A549 (cell line): ENCODE measurements around the gene ERMN. TPM values are rescaled to one million over a fixed set of nuclear protein-coding genes. Genes with fewer than 3 reads are reported as not detected.

Source experiments
- ATAC-seq, 2 experiments: fragments of 200-7000 bp in 1 of 2; fragments of >200 bp in 1 of 2; cut with Nextera tagmentation in 1 of 2; cut with Tn5 transposase in 1 of 2; 3 replicates each; pipeline versions ENCODE4 v1.8.0 to v1.9.1; 2018 to 2020; ENCODE audit warnings: mild to moderate bottlenecking in 1 of 2, moderate library complexity in 1 of 2
- CTCF ChIA-PET: fragments of 300-600 bp; sonication (Branson Sonifier 250); formaldehyde crosslinking; extraction: SDS; loops from one replicate; lab custom pipeline; 2021; ENCODE audit warnings: antibody characterized with exemption, inconsistent platforms; lab: Yijun Ruan, JAX
- POLR2A ChIA-PET: fragments of 350-600 bp; formaldehyde crosslinking; extraction: SDS; loops from one replicate; lab custom pipeline; 2021; ENCODE audit warnings: antibody characterized with exemption, inconsistent platforms; lab: Yijun Ruan, JAX
- DNase-seq, 2 experiments: peaks; one replicate each; pipeline versions ENCODE4 v3.0.0 to v3.0.0-alpha.2; 2011 to 2016; ENCODE audit warnings: low read depth in 1 of 2, low spot score in 1 of 2
- FAIRE-seq: peaks from 2 replicates; lab custom pipeline; 2011; peaks lifted over from hg19 to GRCh38; lab: Jason Lieb, UNC
- H3K27ac ChIP-seq, 2 experiments: fragments of >200 bp; sonication (Bioruptor Twin); formaldehyde crosslinking; 3 replicates each; pipeline ENCODE4 v1.5.1; 2016 to 2017
- H3K4me1 ChIP-seq: fragments of >200 bp; sonication (Bioruptor Twin); formaldehyde crosslinking; 3 replicates; pipeline ENCODE4 v1.6.1; 2016
- H3K4me2 ChIP-seq: fragments of >200 bp; sonication (Bioruptor Twin); formaldehyde crosslinking; 3 replicates; pipeline ENCODE4 v1.6.1; 2016
- H3K4me3 ChIP-seq: fragments of >200 bp; sonication (Bioruptor Twin); formaldehyde crosslinking; 3 replicates; pipeline ENCODE4 v1.5.1; 2016
- H3K9me3 ChIP-seq: fragments of >200 bp; sonication (Bioruptor Twin); formaldehyde crosslinking; 3 replicates; pipeline ENCODE4 v1.6.1; 2016
- ATOH8 ChIP-seq: fragments of 250-450 bp; sonication (Bioruptor Pico); IDR thresholded peaks from 2 replicates; pipeline ENCODE4 v1.5.0; 2020; ENCODE audit warnings: low read depth, mild to moderate bottlenecking, moderate library complexity
- BHLHE40 ChIP-seq: IDR thresholded peaks from 2 replicates; pipeline ENCODE4 v1.6.1; 2012; ENCODE audit warnings: low read depth, low read length, inconsistent platforms
- CTCF ChIP-seq: fragments of >200 bp; sonication (Bioruptor Twin); formaldehyde crosslinking; IDR thresholded peaks from 3 replicates; pipeline ENCODE4 v1.5.1; 2016
- ESRRA ChIP-seq: fragments of 150-350 bp; IDR thresholded peaks from 2 replicates; pipeline ENCODE4 v1.6.1; 2014; ENCODE audit warnings: mild to moderate bottlenecking, low read length, borderline replicate concordance
- FOSB ChIP-seq: fragments of 250-450 bp; sonication (Bioruptor Pico); IDR thresholded peaks from 2 replicates; pipeline ENCODE4 v1.5.0; 2020; ENCODE audit warnings: mild to moderate bottlenecking, moderate library complexity
- GATA3 ChIP-seq: IDR thresholded peaks from 2 replicates; pipeline ENCODE4 v1.6.1; 2012; ENCODE audit warnings: borderline replicate concordance
- HEYL ChIP-seq: fragments of 250-450 bp; sonication (Bioruptor Pico); IDR thresholded peaks from 2 replicates; pipeline ENCODE4 v1.8.0; 2021; ENCODE audit warnings: mild to moderate bottlenecking, moderate library complexity
- HMGXB4 ChIP-seq: fragments of 250-450 bp; sonication (Bioruptor Pico); IDR thresholded peaks from 2 replicates; pipeline ENCODE4 v1.5.0; 2021; ENCODE audit warnings: mild to moderate bottlenecking, moderate library complexity, borderline replicate concordance
- HOXA7 ChIP-seq: fragments of 250-450 bp; sonication (Bioruptor Pico); IDR thresholded peaks from 2 replicates; pipeline ENCODE4 v1.5.0; 2020; ENCODE audit warnings: mild to moderate bottlenecking, moderate library complexity
- MAX ChIP-seq: IDR thresholded peaks from 2 replicates; pipeline ENCODE4 v1.6.1; 2012
- NPAS2 ChIP-seq: fragments of 250-450 bp; sonication (Bioruptor Pico); IDR thresholded peaks from 2 replicates; pipeline ENCODE4 v1.8.0; 2022; ENCODE audit warnings: mild to moderate bottlenecking, moderate library complexity, borderline replicate concordance
- NR3C1 ChIP-seq: fragments of >200 bp; sonication (Bioruptor Twin); formaldehyde crosslinking; IDR thresholded peaks from 3 replicates; pipeline ENCODE4 v1.6.1; 2017
- POLR2AphosphoS2 ChIP-seq: conservative IDR thresholded peaks from 2 replicates; pipeline ENCODE4 v1.6.1; 2012; ENCODE audit warnings: low read length, improper control_type of control experiment, inconsistent platforms
- RAD21 ChIP-seq, 2 experiments: fragments of >200 bp in 1 of 2; sonication (Bioruptor Twin) in 1 of 2; formaldehyde crosslinking in 1 of 2; IDR thresholded peaks in 1 of 2; conservative IDR thresholded peaks in 1 of 2; 2 replicates in 1 of 2; 3 replicates in 1 of 2; pipeline ENCODE4 v1.6.1; 2012 to 2018; ENCODE audit warnings: inconsistent platforms in 1 of 2
- RCOR1 ChIP-seq: fragments of 150-350 bp; IDR thresholded peaks from 2 replicates; pipeline ENCODE4 v1.6.1; 2014; ENCODE audit warnings: antibody characterized with exemption, low read length, low read depth
- RFX5 ChIP-seq: fragments of 450-650 bp; IDR thresholded peaks from 2 replicates; pipeline ENCODE4 v1.7.1; 2014; ENCODE audit warnings: antibody characterized with exemption, mild to moderate bottlenecking, moderate library complexity
- RNF2 ChIP-seq: fragments of 200-600 bp; sonication (generic); IDR thresholded peaks from 2 replicates; pipeline ENCODE4 v1.6.1; 2016; ENCODE audit warnings: low read depth, mild to moderate bottlenecking, antibody characterized with exemption, moderate library complexity, borderline replicate concordance
- TP53 ChIP-seq: fragments of 250-450 bp; sonication (Bioruptor Pico); IDR thresholded peaks from 2 replicates; pipeline ENCODE4 v1.5.0; 2021; ENCODE audit warnings: mild to moderate bottlenecking, moderate library complexity
- ZFP36 ChIP-seq: fragments of 450-650 bp; IDR thresholded peaks from 2 replicates; pipeline ENCODE4 v1.6.1; 2014; ENCODE audit warnings: borderline replicate concordance; ENCODE audit not compliant: partially characterized antibody
- ZNF302 ChIP-seq: fragments of 250-450 bp; sonication (Bioruptor Pico); IDR thresholded peaks from 2 replicates; pipeline ENCODE4 v1.9.0; 2021; ENCODE audit warnings: inconsistent platforms, mild to moderate bottlenecking, moderate library complexity
- ZSCAN20 ChIP-seq: fragments of 250-450 bp; sonication (Bioruptor Pico); IDR thresholded peaks from 2 replicates; pipeline ENCODE4 v1.8.0; 2022; ENCODE audit warnings: mild to moderate bottlenecking, moderate library complexity
- WGBS: methylation state at CpG from one replicate; pipeline ENCODE4 v1.1.6; 2017; ENCODE audit errors: missing lambda C conversion rate; 5-methylcytosine and 5-hydroxymethylcytosine counted together
- polyA plus RNA-seq, 4 experiments: library from polyadenylated mRNA; depleted of rRNA in 3 of 4; stranded (reverse); fragments of >200 nt; fragmentation: RNase III in 1 of 4; extraction: RNeasy Plus Mini Kit Qiagen cat#74134 plus additional on column Dnase treatment in 1 of 4; gene quantifications; 2 replicates in 3 of 4; 3 replicates in 1 of 4; pipeline ENCODE4 v1.2.3, GENCODE V29; 2011 to 2017
- TF ChIP-seq, protein P1 (sequence below): fragments of 450-650 bp; IDR thresholded peaks from 2 replicates; pipeline ENCODE4 v1.6.1; 2014; ENCODE audit warnings: antibody characterized with exemption

ERMN gene
- polyA plus RNA-seq, 2 of the 4 experiments (the other 2 are of a cell fraction): not detected

DNA sequence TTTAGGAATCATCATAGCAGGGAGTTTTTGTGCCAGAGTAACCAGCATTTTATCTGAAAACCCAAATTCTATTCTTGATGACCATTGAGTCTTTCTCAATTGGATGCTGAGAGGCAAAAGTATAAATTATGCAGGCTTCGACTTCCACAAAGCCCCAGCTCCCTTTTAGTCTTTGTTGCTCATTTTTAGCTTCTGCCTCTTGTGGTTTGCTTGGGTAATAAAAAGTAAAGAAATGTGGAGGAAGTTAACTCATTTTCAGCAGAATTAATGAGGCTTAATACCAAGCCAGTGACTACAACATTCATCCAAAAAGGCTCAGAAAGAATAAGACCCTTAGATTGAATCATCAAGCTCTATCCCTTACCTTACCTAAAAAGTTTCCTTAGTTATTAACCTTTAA is 18.6 kb downstream of the ERMN start:
- no peak overlapping the region for H3K4me2 ChIP-seq
- POLR2A ChIA-PET: no interaction called here
- H3K27ac ChIP-seq: no peak overlapping the region
- H3K4me3 ChIP-seq: no peak overlapping the region
- H3K4me1 ChIP-seq: no peaks in the 10 kb centered on the region
- ATAC-seq (peak in 1 of 2 experiments; percentile 32; a peak in 1 of 6 replicates), FAIRE-seq (no peak), DNase-seq (no peak)
- CTCF ChIA-PET: interaction anchor here (0.8 to 4.6 kb wide), 3 partner anchors 11 to 29 kb away, joined by 3 to 26 read pairs (median 7); no protein-coding TSS in a partner anchor
- TF ChIP-seq ZSCAN20 (no peak), HEYL (CRISPR knock-in tag) (no peak), ATOH8 (no peak), RAD21 (conservative IDR thresholded peaks at IDR 0.05 in 1 of 2, IDR thresholded peaks at IDR 0.05 in 1 of 2) (no peak), BHLHE40 (no peak), MAX (no peak), ESRRA (no peak), RNF2 (no peak)
- TF ChIP-seq, all 56 proteins: peak for 0
- WGBS: 24% methylated on average over 1 of the region's 1 CpG
- no peaks in the 10 kb centered on the region for H3K9me3 ChIP-seq

- DNase-seq (no peak), FAIRE-seq (no peak), ATAC-seq (no peak)
- Histone ChIP-seq H3K4me1 (no peaks in the 10 kb centered on the region), H3K27ac (no peak overlapping the region), H3K9me3 (no peaks in the 10 kb centered on the region), H3K4me2 (no peak overlapping the region), H3K4me3 (no peak overlapping the region)
- ChIA-PET POLR2A (no interaction called here), CTCF (interaction anchor here (1.0 to 10.6 kb wide), 4 partner anchors 22 to 292 kb away, joined by 3 to 101 read pairs (median 15); no protein-coding TSS in a partner anchor)
- no peak for TF ChIP-seq RFX5
- TF ChIP-seq NR3C1: no peak
- TF ChIP-seq ZSCAN20: no peak
- no peak for TF ChIP-seq CTCF
- no peak for TF ChIP-seq ZFP36
- TF ChIP-seq FOSB: no peak
- TF ChIP-seq ATOH8: no peak
- TF ChIP-seq POLR2AphosphoS2: no peak
- 86% methylated on average over 4 of the region's 4 CpGs for WGBS
These were observed 19.9 kb downstream of the ERMN start for GRCh38 chr2:157305723-157306110.

DNA sequence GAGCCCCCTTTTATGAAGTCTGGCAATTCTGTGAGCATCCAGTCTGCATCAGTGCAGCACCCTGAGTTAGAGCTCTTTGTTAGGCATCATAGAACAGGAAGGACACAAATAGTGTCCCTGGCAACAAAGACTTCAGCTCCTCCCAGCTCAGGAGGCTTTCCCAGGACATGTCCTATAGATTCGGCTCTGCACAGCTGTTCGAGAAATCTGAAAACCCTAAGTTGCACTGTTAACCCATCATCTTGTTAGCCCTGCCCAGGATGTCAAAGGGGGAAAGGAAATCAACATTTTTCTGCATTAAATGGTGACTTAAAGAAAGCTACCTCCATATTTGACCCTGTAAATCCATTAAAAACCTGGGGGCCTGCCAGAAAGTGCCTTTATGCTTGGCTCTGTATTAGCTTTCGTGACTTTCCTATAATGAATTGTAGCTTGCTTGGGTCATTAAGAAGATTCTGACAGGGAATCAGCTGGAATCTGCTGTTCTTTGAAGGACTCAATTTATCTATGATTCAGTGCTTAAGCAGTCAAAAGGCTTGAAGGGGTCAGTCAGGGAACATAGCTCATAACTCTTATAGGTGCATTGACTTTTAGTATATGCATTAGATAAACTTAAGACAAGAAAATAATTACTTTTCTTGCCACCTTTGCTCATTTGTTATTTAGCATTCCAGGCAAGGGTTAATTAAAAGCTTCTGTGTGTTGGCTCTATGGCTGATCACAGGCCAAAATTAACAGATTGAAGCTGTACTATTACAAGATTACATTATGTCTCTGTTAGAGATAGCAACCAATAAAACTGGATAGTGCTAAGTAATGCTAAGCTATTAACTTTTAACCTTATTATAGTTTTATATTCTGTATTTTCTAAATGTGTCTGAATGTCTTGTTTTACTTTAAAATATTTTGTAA is 20.6 kb downstream of the ERMN start:
- ATAC-seq (no peak), DNase-seq (no peak), FAIRE-seq (no peak)
- no peak overlapping the region for H3K4me2 ChIP-seq
- H3K4me3 ChIP-seq: no peak overlapping the region
- CTCF ChIA-PET: interaction anchor here (1.0 to 10.6 kb wide), 5 partner anchors 23 to 292 kb away, joined by 3 to 101 read pairs (median 4); no protein-coding TSS in a partner anchor
- H3K27ac ChIP-seq: no peak overlapping the region
- POLR2A ChIA-PET: no interaction called here
- no peaks in the 10 kb centered on the region for H3K4me1 ChIP-seq
- 34% methylated on average over 3 of the region's 3 CpGs for WGBS
- no peaks in the 10 kb centered on the region for H3K9me3 ChIP-seq
- TF ChIP-seq, protein P1, sequence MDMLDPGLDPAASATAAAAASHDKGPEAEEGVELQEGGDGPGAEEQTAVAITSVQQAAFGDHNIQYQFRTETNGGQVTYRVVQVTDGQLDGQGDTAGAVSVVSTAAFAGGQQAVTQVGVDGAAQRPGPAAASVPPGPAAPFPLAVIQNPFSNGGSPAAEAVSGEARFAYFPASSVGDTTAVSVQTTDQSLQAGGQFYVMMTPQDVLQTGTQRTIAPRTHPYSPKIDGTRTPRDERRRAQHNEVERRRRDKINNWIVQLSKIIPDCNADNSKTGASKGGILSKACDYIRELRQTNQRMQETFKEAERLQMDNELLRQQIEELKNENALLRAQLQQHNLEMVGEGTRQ: no peak
- TF ChIP-seq NPAS2 (CRISPR knock-in tag): no peak
- TF ChIP-seq HOXA7 (CRISPR knock-in tag): no peak
- TF ChIP-seq ZNF302 (CRISPR knock-in tag): no peak
- TF ChIP-seq RCOR1: no peak
- TF ChIP-seq CTCF: no peak
- TF ChIP-seq GATA3: no peak
- TF ChIP-seq TP53 (CRISPR knock-in tag): no peak
- TF ChIP-seq HMGXB4: no peak
